SK-N-SH treated with all-trans-retinoic acid at 6 μM for 48 hours (cell line): ENCODE data around the gene TMEM237.

ENCODE experiments used
- CSDC2 ChIP-seq: fragments of 250-450 bp; sonication (Bioruptor Pico); IDR thresholded peaks from 2 replicates; pipeline ENCODE4 v1.5.0; 2020; ENCODE audit warnings: mild to moderate bottlenecking, moderate library complexity
- PATZ1 ChIP-seq: fragments of 250-450 bp; sonication (Bioruptor Pico); IDR thresholded peaks from 2 replicates; pipeline ENCODE4 v1.8.0; 2020; ENCODE audit warnings: mild to moderate bottlenecking, moderate library complexity, borderline replicate concordance
- ZFP3 ChIP-seq: fragments of 250-450 bp; sonication (Bioruptor Pico); IDR thresholded peaks from 2 replicates; pipeline ENCODE4 v1.5.0; 2020; ENCODE audit warnings: mild to moderate bottlenecking, moderate library complexity
- ZFP30 ChIP-seq: fragments of 450-650 bp; formaldehyde crosslinking; IDR thresholded peaks from 2 replicates; pipeline ENCODE4 v1.5.0; 2022; ENCODE audit warnings: mild to moderate bottlenecking, moderate library complexity

GRCh38 chr2:201638326-201638725, 5.0 kb downstream of the TMEM237 start:
- TF ChIP-seq PATZ1 (no peak), ZFP3 (no peak), CSDC2 (no peak), ZFP30 (CRISPR knock-in tag) (no peak)
